CD4-positive, alpha-beta T cell (primary cell): ENCODE measurements around the gene SPTBN4. TPM values are rescaled to one million over a fixed set of nuclear protein-coding genes. Genes with fewer than 3 reads are reported as not detected.
A peak's percentile ranks its signal among the peaks of the same experiment; 100 is the strongest.
"Not testable (repeated sequence)": the region's sequence is repeated elsewhere in the genome, so short reads cannot be mapped to it uniquely, and the experiment has no call there.

Experiments used
- ATAC-seq: fragments of 200-7000 bp; cut with Tn5 transposase; one replicate; pipeline ENCODE4 v1.10.0; 2022; ENCODE audit warnings: mild to moderate bottlenecking; ENCODE audit not compliant: poor library complexity
- CTCF ChIA-PET: fragments of 350-600 bp; sonication (Branson Sonifier 250); formaldehyde crosslinking; loops from one replicate; lab custom pipeline; 2021; ENCODE audit warnings: antibody characterized with exemption, inconsistent platforms; lab: Charles Lee
- POLR2A ChIA-PET: fragments of 350-600 bp; sonication (Branson Sonifier 250); formaldehyde crosslinking; loops from one replicate; lab custom pipeline; 2021; ENCODE audit warnings: antibody characterized with exemption, inconsistent platforms; lab: Charles Lee
- DNase-seq, 14 experiments: peaks; one replicate each; pipeline ENCODE4 v3.0.0-alpha.2; 2013 to 2020; ENCODE audit warnings: mixed read lengths in 2 of 14
- H3K27ac ChIP-seq, 2 donors: one replicate each; pipeline versions ENCODE4 v1.5.1 to v1.7.0; 2013; ENCODE audit warnings: low read length in 2 of 2, low read depth in 1 of 2, mild to moderate bottlenecking in 1 of 2
- H3K27me3 ChIP-seq, 2 experiments: 1 replicate in 1 of 2; 2 replicates in 1 of 2; pipeline versions ENCODE4 v1.6.1 to v1.7.0; 2013; ENCODE audit warnings: low read length in 2 of 2, control low read depth in 1 of 2, mild to moderate bottlenecking in 1 of 2, moderate library complexity in 1 of 2; ENCODE audit not compliant: insufficient read depth in 2 of 2, control insufficient read depth in 1 of 2
- H3K36me3 ChIP-seq: one replicate; pipeline ENCODE4 v1.6.1; 2013; ENCODE audit warnings: low read length, control low read depth; ENCODE audit not compliant: insufficient read depth
- H3K4me1 ChIP-seq: one replicate; pipeline ENCODE4 v1.6.1; 2013; ENCODE audit warnings: low read length, control low read depth; ENCODE audit not compliant: insufficient read depth
- H3K4me3 ChIP-seq: one replicate; pipeline ENCODE4 v1.5.1; 2013; ENCODE audit warnings: mild to moderate bottlenecking, low read length, moderate library complexity
- H3K9me3 ChIP-seq, 2 experiments: 1 replicate in 1 of 2; 2 replicates in 1 of 2; pipeline versions ENCODE4 v1.6.1 to v1.7.0; 2013; ENCODE audit warnings: low read length in 2 of 2, mild to moderate bottlenecking in 2 of 2, control low read depth in 1 of 2, moderate library complexity in 1 of 2; ENCODE audit not compliant: control insufficient read depth in 1 of 2, insufficient read depth in 1 of 2
- H3K27ac Mint-ChIP-seq: one replicate; pipeline ENCODE4 v1.8.0; 2020; ENCODE audit warnings: mixed read lengths
- H3K27me3 Mint-ChIP-seq: one replicate; pipeline ENCODE4 v1.8.0; 2021; ENCODE audit warnings: mixed read lengths
- H3K36me3 Mint-ChIP-seq: one replicate; pipeline ENCODE4 v1.8.0; 2021; ENCODE audit warnings: low read depth, mixed read lengths
- H3K4me1 Mint-ChIP-seq: one replicate; pipeline ENCODE4 v1.8.0; 2021; ENCODE audit warnings: low read depth, mixed read lengths
- H3K4me3 Mint-ChIP-seq: one replicate; pipeline ENCODE4 v1.8.0; 2020; ENCODE audit warnings: mild to moderate bottlenecking, mixed read lengths
- H3K9me3 Mint-ChIP-seq: one replicate; pipeline ENCODE4 v1.8.0; 2020; ENCODE audit warnings: mixed read lengths
- intact Hi-C, 2 experiments: fragments of 100-400 bp; cut with DNase I in 1 of 2; cut with micrococcal nuclease in 1 of 2; formaldehyde crosslinking; loops; one replicate each; pipeline versions ENCODE4 v1.15.1 to v1.9.0; 2023 to 2025; cut with DNase I, micrococcal nuclease
- total RNA-seq, 174 experiments: library from RNA in 2 of 174; stranded (reverse) in 2 of 174; gene quantifications; one replicate each; pipeline ENCODE4 v1.2.3 and lab custom pipeline; 2021 to 2026
- TF ChIP-seq, protein P1 (sequence below): fragments of 200-600 bp; IDR thresholded peaks from one replicate; pipeline ENCODE4 v1.8.0; 2022; ENCODE audit warnings: antibody characterized with exemption, mild to moderate bottlenecking

SPTBN4 gene
- total RNA-seq, 2 experiments from 2014 or later: 0.59 to 0.88 TPM

DNA sequence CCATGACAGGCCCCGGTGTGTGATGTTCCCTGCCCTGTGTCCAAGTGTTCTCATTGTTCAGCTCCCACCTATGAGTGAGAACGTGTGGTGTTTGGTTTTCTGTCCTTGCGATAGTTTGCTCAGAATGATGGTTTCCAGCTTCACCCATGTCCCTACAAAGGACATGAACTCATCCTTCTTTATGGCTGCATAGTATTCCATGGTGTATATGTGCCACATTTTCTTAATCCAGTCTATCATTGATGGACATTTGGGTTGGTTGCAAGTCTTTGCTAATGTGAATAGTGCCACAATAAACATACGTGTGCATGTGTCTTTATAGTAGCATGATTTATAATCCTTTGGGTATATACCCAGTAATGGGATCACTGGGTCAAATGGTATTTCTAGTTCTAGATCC is 80.4 kb downstream of the SPTBN4 start:
- DNase-seq, POLR2A ChIA-PET, H3K36me3 Mint-ChIP-seq, H3K4me1 ChIP-seq, H3K9me3 ChIP-seq, H3K27ac ChIP-seq, H3K36me3 ChIP-seq, ATAC-seq, H3K27ac Mint-ChIP-seq, H3K4me3 ChIP-seq, H3K4me3 Mint-ChIP-seq, H3K9me3 Mint-ChIP-seq, intact Hi-C loops: not testable (repeated sequence)
- Mint-ChIP-seq H3K27me3 (peaks cover 42% of the 10 kb centered on the region), H3K4me1 (peaks cover 11% of the 10 kb centered on the region)
- CTCF ChIA-PET: interaction anchor here (2.7 kb wide), 1 partner anchor 87 kb away, joined by 19 read pairs; no protein-coding TSS in a partner anchor
- peaks cover 19 to 27% of the 10 kb centered on the region in 2 experiments for H3K27me3 ChIP-seq

DNA sequence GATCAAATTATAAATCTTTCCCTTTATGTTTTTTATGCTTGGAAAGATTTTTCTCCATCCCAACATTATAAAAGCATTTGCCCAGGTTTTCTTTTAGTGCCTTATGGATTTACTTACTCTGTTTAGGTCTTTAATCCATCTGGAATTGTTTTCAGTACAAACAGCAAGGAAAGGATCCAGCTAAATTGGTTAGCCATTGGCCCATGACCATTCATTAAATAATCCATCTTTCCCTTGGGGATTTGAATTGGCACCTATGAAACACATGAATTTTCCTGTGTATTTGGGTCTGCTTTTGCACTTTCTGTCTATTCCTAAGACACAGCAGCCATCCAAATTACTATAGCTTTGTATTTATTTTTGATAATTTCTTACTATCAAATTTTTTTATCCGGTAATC is 81.0 kb downstream of the SPTBN4 start:
- no peak for DNase-seq
- no peaks in the 10 kb centered on the region for H3K36me3 ChIP-seq
- H3K4me1 ChIP-seq: peaks cover 7% of the 10 kb centered on the region
- H3K27ac Mint-ChIP-seq: no peak overlapping the region
- ChIA-PET CTCF (interaction anchor here (1.3 to 2.7 kb wide), 2 partner anchors 16 to 86 kb away, joined by 3 to 19 read pairs; no protein-coding TSS in a partner anchor), POLR2A (interaction anchor here (1.2 kb wide), 1 partner anchor 53 kb away, joined by 3 read pairs; the partner anchor contains the start of gene LTBP4)
- peaks cover 11% of the 10 kb centered on the region for H3K4me1 Mint-ChIP-seq
- H3K4me3 ChIP-seq: no peak overlapping the region
- TF ChIP-seq, protein P1, sequence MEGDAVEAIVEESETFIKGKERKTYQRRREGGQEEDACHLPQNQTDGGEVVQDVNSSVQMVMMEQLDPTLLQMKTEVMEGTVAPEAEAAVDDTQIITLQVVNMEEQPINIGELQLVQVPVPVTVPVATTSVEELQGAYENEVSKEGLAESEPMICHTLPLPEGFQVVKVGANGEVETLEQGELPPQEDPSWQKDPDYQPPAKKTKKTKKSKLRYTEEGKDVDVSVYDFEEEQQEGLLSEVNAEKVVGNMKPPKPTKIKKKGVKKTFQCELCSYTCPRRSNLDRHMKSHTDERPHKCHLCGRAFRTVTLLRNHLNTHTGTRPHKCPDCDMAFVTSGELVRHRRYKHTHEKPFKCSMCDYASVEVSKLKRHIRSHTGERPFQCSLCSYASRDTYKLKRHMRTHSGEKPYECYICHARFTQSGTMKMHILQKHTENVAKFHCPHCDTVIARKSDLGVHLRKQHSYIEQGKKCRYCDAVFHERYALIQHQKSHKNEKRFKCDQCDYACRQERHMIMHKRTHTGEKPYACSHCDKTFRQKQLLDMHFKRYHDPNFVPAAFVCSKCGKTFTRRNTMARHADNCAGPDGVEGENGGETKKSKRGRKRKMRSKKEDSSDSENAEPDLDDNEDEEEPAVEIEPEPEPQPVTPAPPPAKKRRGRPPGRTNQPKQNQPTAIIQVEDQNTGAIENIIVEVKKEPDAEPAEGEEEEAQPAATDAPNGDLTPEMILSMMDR: no peak
- no peak overlapping the region for H3K27ac ChIP-seq
- no peaks in the 10 kb centered on the region for H3K36me3 Mint-ChIP-seq
- no peak overlapping the region for H3K4me3 Mint-ChIP-seq
- intact Hi-C loops: no loop called here
- no peaks in the 10 kb centered on the region for H3K9me3 Mint-ChIP-seq
- H3K9me3 ChIP-seq: no peaks in the 10 kb centered on the region
- peaks cover 23 to 32% of the 10 kb centered on the region in 2 experiments for H3K27me3 ChIP-seq
- H3K27me3 Mint-ChIP-seq: peaks cover 49% of the 10 kb centered on the region
- ATAC-seq: no peak

DNA sequence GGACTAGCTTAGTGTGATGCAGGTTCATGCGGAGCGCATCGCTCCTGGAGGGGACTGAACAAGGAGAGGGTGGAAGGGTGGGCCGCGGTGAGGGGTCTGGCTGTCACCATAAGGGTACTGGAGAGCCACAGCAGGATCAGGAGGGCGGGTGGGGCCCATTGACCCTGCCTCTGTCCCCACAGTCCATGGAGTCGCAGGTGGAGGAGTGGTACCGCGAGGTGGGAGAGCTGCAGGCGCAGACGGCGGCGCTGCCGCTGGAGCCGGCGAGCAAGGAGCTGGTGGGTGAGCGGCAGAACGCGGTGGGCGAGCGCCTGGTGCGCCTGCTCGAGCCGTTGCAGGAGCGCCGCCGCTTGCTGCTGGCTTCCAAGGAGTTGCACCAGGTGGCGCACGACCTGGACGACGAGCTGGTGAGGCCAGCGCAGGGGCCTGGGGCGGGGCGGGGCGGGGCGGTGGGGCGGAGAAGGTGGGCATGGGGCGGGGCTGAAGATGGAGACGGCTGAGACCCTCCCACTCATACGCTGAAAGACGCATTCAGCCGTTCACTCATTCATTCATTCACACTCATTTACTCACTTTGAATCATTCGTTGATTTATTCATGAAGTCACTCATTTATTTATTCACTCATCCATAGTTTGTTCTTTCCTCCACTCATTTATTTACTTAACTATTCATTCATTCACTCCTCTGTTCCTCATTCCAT is 82.4 kb downstream of the SPTBN4 start:
- ATAC-seq: peak; percentile 92
- no peaks in the 10 kb centered on the region for H3K9me3 Mint-ChIP-seq
- H3K9me3 ChIP-seq: no peaks in the 10 kb centered on the region
- CTCF ChIA-PET: interaction anchor here (0.6 to 2.7 kb wide), 8 partner anchors 17 to 244 kb away, joined by 3 to 19 read pairs (median 4); no protein-coding TSS in a partner anchor
- H3K4me3 Mint-ChIP-seq: no peak overlapping the region
- peaks cover 28 to 45% of the 10 kb centered on the region in 2 experiments for H3K27me3 ChIP-seq
- no peak overlapping the region for H3K27ac ChIP-seq
- TF ChIP-seq, protein P1: peak; percentile 66
- POLR2A ChIA-PET: interaction anchor here (0.6 to 1.2 kb wide), 4 partner anchors 52 to 533 kb away, joined by 3 to 4 read pairs (median 4); partner anchors contain the start of gene LTBP4
- peaks cover 60% of the 10 kb centered on the region for H3K27me3 Mint-ChIP-seq
- H3K36me3 ChIP-seq: no peaks in the 10 kb centered on the region
- intact Hi-C loops: loop anchor here (1.0 kb wide), 2 partner anchors 49 to 85 kb away; no protein-coding TSS in a partner anchor
- H3K4me3 ChIP-seq: no peak overlapping the region
- H3K36me3 Mint-ChIP-seq: no peaks in the 10 kb centered on the region
- peak; percentile 56 to 85 (median 66) for DNase-seq
- peaks cover 7% of the 10 kb centered on the region for H3K4me1 ChIP-seq
- no peak overlapping the region for H3K27ac Mint-ChIP-seq
- H3K4me1 Mint-ChIP-seq: peaks cover 11% of the 10 kb centered on the region
